GM19438 (cell line): Measurements from ENCODE around the gene LAMTOR5.

Experiments
- ATAC-seq: cut with Tn5 transposase; IDR thresholded peaks from one replicate; pipeline ENCODE4 v1.9.1; 2021; ENCODE audit warnings: low read depth; ENCODE audit not compliant: unreplicated experiment

The LAMTOR5 gene

GRCh38 chr1:110393286-110393685, 14.2 kb downstream of the LAMTOR5 start:
- ATAC-seq, result no peak

DNA sequence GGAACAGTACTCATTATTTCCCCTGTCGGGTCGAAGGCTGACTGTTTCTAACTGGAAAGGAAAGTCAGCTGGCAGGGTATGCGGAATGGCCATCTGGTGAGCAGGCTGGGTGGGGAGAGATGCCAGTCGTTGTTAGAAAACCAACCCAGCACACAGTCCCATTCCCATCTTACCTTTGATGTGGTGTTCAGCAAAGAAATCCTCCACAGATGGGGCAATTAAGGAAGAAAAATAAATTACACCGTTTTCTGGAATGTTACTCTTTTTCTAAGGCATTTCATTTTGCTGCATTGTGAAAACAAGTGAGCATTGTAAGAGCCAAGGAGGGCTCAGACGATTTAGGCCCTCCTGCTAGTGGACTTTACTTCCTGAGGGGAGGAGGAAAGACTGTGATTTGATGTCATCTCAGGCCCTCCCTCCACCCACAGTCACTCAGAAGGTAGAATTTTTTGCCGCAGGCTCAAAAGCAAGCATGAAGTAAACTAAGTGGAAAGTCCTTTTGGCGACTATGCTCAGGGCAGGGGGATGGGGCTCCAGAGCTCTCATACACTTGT, 16.7 kb downstream of the LAMTOR5 start, which contains the start of gene SLC16A4:
Gene SLC16A4 (minus strand): TSS at position 335 of the 554 bp plus-strand sequence. CDS start 1,703 bp downstream, outside the sequence.
- no peak for ATAC-seq

GRCh38 chr1:110390096-110390495, 17.4 kb downstream of the LAMTOR5 start:
- ATAC-seq, result no peak

DNA sequence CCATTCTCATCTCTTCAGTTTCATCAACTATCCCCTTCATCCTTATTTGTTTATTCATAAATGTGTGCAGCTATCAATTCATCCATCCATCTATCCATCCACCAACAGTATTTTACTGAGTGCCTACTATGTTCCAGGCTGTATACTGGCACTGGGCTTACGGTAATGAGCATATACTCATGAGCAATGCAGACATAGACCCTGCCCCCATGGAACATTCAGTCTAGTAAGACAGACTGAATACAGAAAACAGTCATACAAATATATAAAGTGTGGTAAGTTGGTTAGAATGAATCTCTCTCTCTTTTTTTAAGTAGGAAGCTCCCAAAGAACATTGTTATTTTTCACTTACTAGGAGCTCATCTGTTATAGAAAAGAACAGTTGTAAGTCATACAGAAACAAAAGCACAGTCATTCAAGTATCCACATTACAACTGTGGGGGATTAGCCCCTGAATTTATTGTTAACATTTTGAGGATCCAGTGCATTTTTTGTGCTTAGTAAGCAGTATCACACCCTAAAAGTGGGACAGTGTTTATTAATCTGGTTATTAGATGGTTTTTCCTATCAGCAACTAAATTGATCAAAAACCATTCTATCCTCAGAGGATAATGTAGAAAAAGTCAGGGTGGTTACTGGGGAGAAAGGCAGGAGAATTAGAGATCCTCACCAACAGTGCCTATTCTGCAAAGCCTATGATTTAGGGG, 20.3 kb downstream of the LAMTOR5 start:
- ATAC-seq, result no peak

- no peak for ATAC-seq
These were observed 22.1 kb downstream of the LAMTOR5 start for GRCh38 chr1:110385369-110385768.

- ATAC-seq, result peak; percentile 56
These were observed 22.7 kb downstream of the LAMTOR5 start for GRCh38 chr1:110384581-110385321.

- ATAC-seq, result no peak
These were observed 24.1 kb downstream of the LAMTOR5 start for GRCh38 chr1:110383251-110383990.

GRCh38 chr1:110380672-110381283, 26.7 kb downstream of the LAMTOR5 start:
- no peak for ATAC-seq

DNA sequence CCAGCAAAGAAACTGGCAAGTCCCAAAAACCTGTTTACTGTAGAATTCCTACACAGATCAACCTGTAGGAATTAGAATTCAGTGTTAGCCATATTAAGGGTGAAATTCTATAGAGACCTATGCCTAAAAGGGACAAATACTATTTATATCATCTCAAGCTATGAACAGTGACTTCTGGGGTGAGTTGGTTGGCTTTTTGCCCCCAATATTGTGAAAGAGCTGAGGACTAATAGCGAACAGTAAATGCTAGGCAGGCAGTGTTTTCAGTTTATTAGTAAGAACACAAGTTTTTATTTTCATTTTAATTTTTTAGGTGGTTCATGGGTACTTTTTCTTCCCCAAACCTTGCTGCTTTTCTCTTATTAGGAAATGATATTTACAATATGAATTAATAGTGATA, 32.0 kb downstream of the LAMTOR5 start:
- no peak for ATAC-seq

GRCh38 chr1:110370827-110371226, 36.7 kb downstream of the LAMTOR5 start:
- no peak for ATAC-seq

DNA sequence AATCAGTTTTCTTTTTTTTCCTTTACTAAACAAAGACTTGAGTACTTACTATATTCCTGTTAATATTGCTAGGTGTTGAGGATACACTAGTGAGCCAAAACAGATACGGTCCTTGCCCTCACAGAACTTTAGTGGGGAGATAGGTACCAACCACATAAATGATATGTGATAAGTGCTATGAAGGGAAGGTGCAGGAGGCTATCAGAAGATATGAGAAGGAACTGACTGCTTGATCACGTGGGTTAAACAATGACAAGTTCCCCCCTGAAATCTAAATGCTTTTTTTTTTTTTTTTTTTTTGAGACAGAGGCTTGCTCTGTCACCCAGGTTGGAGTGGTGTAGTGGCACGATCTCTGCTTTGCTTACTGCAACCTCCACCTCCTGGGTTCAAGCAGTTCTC, 43.3 kb downstream of the LAMTOR5 start:
- ATAC-seq, result no peak

GRCh38 chr1:110361856-110362255, 45.6 kb downstream of the LAMTOR5 start:
- ATAC-seq, result no peak

DNA sequence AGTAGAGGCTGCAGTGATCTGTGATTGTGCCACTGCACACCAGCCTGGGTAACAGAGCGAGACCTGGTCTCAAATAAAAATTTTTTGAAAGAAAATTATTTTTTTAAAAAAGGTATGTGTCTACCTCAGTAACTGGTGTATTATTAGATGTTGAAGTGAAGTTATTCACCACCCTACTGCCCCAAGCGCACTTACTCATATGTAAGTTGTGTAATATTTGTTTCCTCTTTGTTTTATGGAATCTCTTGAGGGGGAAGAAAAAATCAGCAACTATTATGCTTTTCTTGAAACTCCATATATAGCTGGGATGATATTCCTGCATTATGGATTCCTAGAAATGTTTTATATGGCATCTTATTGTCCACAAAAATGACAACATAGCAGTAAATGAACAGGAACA, 47.1 kb downstream of the LAMTOR5 start:
- no peak for ATAC-seq

- ATAC-seq, result no peak
These were observed 51.1 kb downstream of the LAMTOR5 start for GRCh38 chr1:110356379-110356778.

DNA sequence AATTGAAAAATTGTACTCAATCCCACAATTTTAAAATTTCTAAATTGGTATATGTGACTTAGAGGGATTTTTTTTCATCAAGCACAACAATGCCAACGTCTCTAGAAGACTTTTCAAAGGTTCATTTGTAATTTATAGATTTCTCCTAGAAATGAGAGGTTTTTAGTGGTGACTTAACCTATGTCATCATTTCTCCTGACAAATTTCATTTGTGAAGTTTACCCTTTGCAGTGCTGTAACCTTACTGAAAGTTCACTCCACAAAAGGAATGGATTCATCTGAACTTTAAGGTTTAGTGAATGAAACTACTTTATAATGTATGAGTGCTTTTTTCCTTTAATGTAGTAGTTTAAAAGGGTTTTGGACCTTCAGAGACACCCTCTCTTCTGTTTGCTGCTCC, 52.2 kb downstream of the LAMTOR5 start:
- no peak for ATAC-seq
